Islet of Langerhans (tissue), 1 donor: Measurements from ENCODE around the gene SRGAP2B.
"Not testable (repeated sequence)": the region's sequence is repeated elsewhere in the genome, so short reads cannot be mapped to it uniquely, and the experiment has no call there.

ENCODE experiments used
- FAIRE-seq: peaks from one replicate; lab custom pipeline; 2011; peaks lifted over from hg19 to GRCh38; lab: Jason Lieb, UNC

Gene SRGAP2B

GRCh38 chr1:145095284-145096057 lies at the start of gene SRGAP2B, which contains the start of gene FAM72D:
TSS of gene SRGAP2B (minus strand) at chr1:145095328. CDS start at chr1:145092901, 2,427 bp downstream.
TSS of gene FAM72D (plus strand) at chr1:145095974. CDS start at chr1:145096848, 874 bp downstream.
- FAIRE-seq, result not testable (repeated sequence)

GRCh38 chr1:145144264-145144913 lies 49.3 kb upstream of the SRGAP2B start:
- not testable (repeated sequence) for FAIRE-seq

- not testable (repeated sequence) for FAIRE-seq
Measured at GRCh38 chr1:145140549-145140948, 45.4 kb upstream of the SRGAP2B start.

- FAIRE-seq, result not testable (repeated sequence)
Measured at GRCh38 chr1:145134476-145134875, 39.3 kb upstream of the SRGAP2B start.

- FAIRE-seq, result not testable (repeated sequence)
Measured at GRCh38 chr1:145128697-145129469, 33.8 kb upstream of the SRGAP2B start.

GRCh38 chr1:145127144-145127543 lies 32.0 kb upstream of the SRGAP2B start:
- FAIRE-seq, result not testable (repeated sequence)

GRCh38 chr1:145125112-145125511 lies 30.0 kb upstream of the SRGAP2B start:
- FAIRE-seq, result not testable (repeated sequence)

- not testable (repeated sequence) for FAIRE-seq
Measured at GRCh38 chr1:145123992-145124641, 29.0 kb upstream of the SRGAP2B start.

- not testable (repeated sequence) for FAIRE-seq
Measured at GRCh38 chr1:145123062-145123395, 27.9 kb upstream of the SRGAP2B start.

GRCh38 chr1:145122344-145123061 lies 27.4 kb upstream of the SRGAP2B start:
- not testable (repeated sequence) for FAIRE-seq

GRCh38 chr1:145119842-145120241 lies 24.7 kb upstream of the SRGAP2B start:
- not testable (repeated sequence) for FAIRE-seq

- not testable (repeated sequence) for FAIRE-seq
Measured at GRCh38 chr1:145115587-145116493, 20.7 kb upstream of the SRGAP2B start.

GRCh38 chr1:145114560-145115057 lies 19.5 kb upstream of the SRGAP2B start:
- not testable (repeated sequence) for FAIRE-seq

GRCh38 chr1:145112703-145113102 lies 17.6 kb upstream of the SRGAP2B start:
- FAIRE-seq, result not testable (repeated sequence)

- not testable (repeated sequence) for FAIRE-seq
Measured at GRCh38 chr1:145111674-145112073, 16.5 kb upstream of the SRGAP2B start.

GRCh38 chr1:145103294-145103693 lies 8.2 kb upstream of the SRGAP2B start:
- FAIRE-seq, result not testable (repeated sequence)

- FAIRE-seq, result not testable (repeated sequence)
Measured at GRCh38 chr1:145101725-145102124, 6.6 kb upstream of the SRGAP2B start.

GRCh38 chr1:145094655-145095211 lies 395 bp downstream of the SRGAP2B start:
- not testable (repeated sequence) for FAIRE-seq

- FAIRE-seq, result not testable (repeated sequence)
Measured at GRCh38 chr1:145093517-145094149, 1.5 kb downstream of the SRGAP2B start.
